Neuronal stem cell (in vitro differentiated cells): ENCODE results near the gene MYH8.
A peak's percentile ranks its signal among the peaks of the same experiment; 100 is the strongest.

Experiments used
- DNase-seq: peaks from one replicate; pipeline ENCODE4 v3.0.0-alpha.2; 2013; ENCODE audit warnings: low spot score
- H2AFZ ChIP-seq: one replicate; pipeline ENCODE4 v1.6.1; 2013; ENCODE audit warnings: mild to moderate bottlenecking, low read length, inconsistent platforms
- H2AK5ac ChIP-seq: 2 replicates; pipeline ENCODE4 v1.6.1; 2013; ENCODE audit warnings: low read depth, mild to moderate bottlenecking, inconsistent platforms, low read length, moderate library complexity, mixed read lengths
- H2BK120ac ChIP-seq: 2 replicates; pipeline ENCODE4 v1.6.1; 2013; ENCODE audit warnings: low read depth, mild to moderate bottlenecking, inconsistent platforms, low read length, moderate library complexity, mixed read lengths
- H2BK12ac ChIP-seq: one replicate; pipeline ENCODE4 v1.6.1; 2013; ENCODE audit warnings: low read length, inconsistent platforms
- H2BK15ac ChIP-seq: 2 replicates; pipeline ENCODE4 v1.6.1; 2013; ENCODE audit warnings: mild to moderate bottlenecking, low read length, inconsistent platforms, mixed read lengths
- H2BK5ac ChIP-seq: one replicate; pipeline ENCODE4 v1.6.1; 2013; ENCODE audit warnings: inconsistent platforms, mild to moderate bottlenecking, low read length, moderate library complexity
- H3K14ac ChIP-seq: one replicate; pipeline ENCODE4 v1.6.1; 2013; ENCODE audit warnings: low read length, inconsistent platforms
- H3K18ac ChIP-seq: 2 replicates; pipeline ENCODE4 v1.6.1; 2013; ENCODE audit warnings: low read length, inconsistent platforms
- H3K23ac ChIP-seq: 2 replicates; pipeline ENCODE4 v1.6.1; 2013; ENCODE audit warnings: low read depth, mild to moderate bottlenecking, mixed read lengths, low read length, inconsistent platforms; ENCODE audit not compliant: poor library complexity
- H3K27ac ChIP-seq: replicated peaks from 3 replicates; pipeline ENCODE4 v1.5.1; 2013; ENCODE audit warnings: low read length, inconsistent platforms
- H3K27me3 ChIP-seq, 3 experiments: 2 replicates each; pipeline ENCODE4 v1.6.1; 2013; ENCODE audit warnings: low read length in 3 of 3, mild to moderate bottlenecking in 2 of 3, inconsistent platforms in 1 of 3, low read depth in 1 of 3, mixed read lengths in 1 of 3, moderate library complexity in 1 of 3; ENCODE audit not compliant: control insufficient read depth in 3 of 3, insufficient read depth in 3 of 3
- H3K36me3 ChIP-seq, 2 donors: replicated peaks in 1 of 2; 2 replicates each; pipeline ENCODE4 v1.6.1; 2013; ENCODE audit warnings: low read length in 2 of 2; ENCODE audit not compliant: control insufficient read depth in 2 of 2, insufficient read depth in 2 of 2
- H3K4ac ChIP-seq: 2 replicates; pipeline ENCODE4 v1.6.1; 2013; ENCODE audit warnings: inconsistent platforms, mild to moderate bottlenecking, low read length, moderate library complexity
- H3K4me1 ChIP-seq, 2 donors: 1 replicate in 1 of 2; 2 replicates in 1 of 2; pipeline ENCODE4 v1.6.1; 2013; ENCODE audit warnings: low read length in 2 of 2, low read depth in 1 of 2; ENCODE audit not compliant: control insufficient read depth in 2 of 2, insufficient read depth in 1 of 2
- H3K4me2 ChIP-seq: one replicate; pipeline ENCODE4 v1.6.1; 2013; ENCODE audit warnings: mild to moderate bottlenecking, low read length, inconsistent platforms; ENCODE audit not compliant: insufficient read depth, poor library complexity, severe bottlenecking
- H3K4me3 ChIP-seq, 2 donors: 2 replicates each; pipeline ENCODE4 v1.5.1; 2013; ENCODE audit warnings: low read length in 2 of 2, mild to moderate bottlenecking in 2 of 2, inconsistent platforms in 1 of 2, moderate library complexity in 1 of 2
- H3K79me1 ChIP-seq: one replicate; pipeline ENCODE4 v1.6.1; 2013; ENCODE audit warnings: low read depth, mild to moderate bottlenecking, inconsistent platforms, low read length, moderate library complexity
- H3K9ac ChIP-seq: one replicate; pipeline ENCODE4 v1.6.1; 2013; ENCODE audit warnings: mild to moderate bottlenecking, low read depth, low read length, inconsistent platforms; ENCODE audit not compliant: poor library complexity
- H3K9me3 ChIP-seq, 2 donors: replicated peaks in 1 of 2; 2 replicates each; pipeline versions ENCODE3 to v1.6.1; 2013; ENCODE audit warnings: low read length in 2 of 2, mild to moderate bottlenecking in 2 of 2, inconsistent platforms in 1 of 2, low read depth in 1 of 2, mixed read lengths in 1 of 2, moderate library complexity in 1 of 2; ENCODE audit not compliant: control insufficient read depth in 2 of 2, insufficient read depth in 1 of 2
- H4K8ac ChIP-seq: one replicate; pipeline ENCODE4 v1.6.1; 2013; ENCODE audit warnings: low read depth, mild to moderate bottlenecking, inconsistent platforms, low read length, moderate library complexity
- H4K91ac ChIP-seq: one replicate; pipeline ENCODE4 v1.6.1; 2013; ENCODE audit warnings: low read length, low read depth, mild to moderate bottlenecking, inconsistent platforms; ENCODE audit not compliant: poor library complexity
- WGBS, 2 donors: extraction: QIAGEN DNeasy Blood & Tissue Kit; methylation state at CpG; one replicate each; pipeline ENCODE4 v1.1.7; 2013; ENCODE audit warnings: missing lambda C conversion rate in 2 of 2, mixed read lengths in 1 of 2; ENCODE audit not compliant: insufficient read length in 2 of 2, insufficient replicate concordance in 1 of 2; ENCODE audit errors: extremely low coverage in 2 of 2; 5-methylcytosine and 5-hydroxymethylcytosine counted together

Gene MYH8

GRCh38 chr17:10385871-10386270, 35.9 kb downstream of the MYH8 start:
- H3K79me1 ChIP-seq: no peaks in the 10 kb centered on the region
- no peak overlapping the region for H2AK5ac ChIP-seq
- no peak overlapping the region for H3K4ac ChIP-seq
- no peak overlapping the region for H2BK120ac ChIP-seq
- H3K9me3 ChIP-seq: no peaks in the 10 kb centered on the region
- no peak overlapping the region for H3K14ac ChIP-seq
- no peak overlapping the region for H4K91ac ChIP-seq
- no peak overlapping the region for H2AFZ ChIP-seq
- no peak overlapping the region for H3K4me2 ChIP-seq
- no peak overlapping the region for H2BK15ac ChIP-seq
- peaks cover 0 to 2% of the 10 kb centered on the region in 2 donors for H3K4me1 ChIP-seq
- H3K36me3 ChIP-seq: no peaks in the 10 kb centered on the region
- H4K8ac ChIP-seq: no peak overlapping the region
- no peak overlapping the region for H3K18ac ChIP-seq
- no peak overlapping the region for H3K4me3 ChIP-seq
- no CpG with 5 or more reads among the region's 6 CpGs for WGBS, 2 donors
- no peak overlapping the region for H2BK5ac ChIP-seq
- no peak overlapping the region for H3K9ac ChIP-seq
- H3K27me3 ChIP-seq: no peaks in the 10 kb centered on the region
- no peak overlapping the region for H2BK12ac ChIP-seq
- H3K23ac ChIP-seq: no peak overlapping the region
- no peak for DNase-seq
- H3K27ac ChIP-seq: no peak overlapping the region

- Histone ChIP-seq H3K36me3 (no peaks in the 10 kb centered on the region), H2BK120ac (no peak overlapping the region), H2AK5ac (no peak overlapping the region), H3K4ac (no peak overlapping the region), H3K79me1 (no peaks in the 10 kb centered on the region), H2BK12ac (no peak overlapping the region), H3K9ac (no peak overlapping the region), H3K27me3 (no peaks in the 10 kb centered on the region), H4K8ac (no peak overlapping the region), H4K91ac (no peak overlapping the region), H3K27ac (no peak overlapping the region), H3K9me3 (no peaks in the 10 kb centered on the region), H3K18ac (no peak overlapping the region), H3K4me1 (peaks cover 0 to 2% of the 10 kb centered on the region in 2 donors), H3K23ac (no peak overlapping the region), H2AFZ (no peak overlapping the region), H3K4me2 (no peak overlapping the region), H3K4me3 (no peak overlapping the region), H2BK5ac (no peak overlapping the region), H3K14ac (no peak overlapping the region), H2BK15ac (no peak overlapping the region)
- DNase-seq: peak; percentile 37
- WGBS, 2 donors: no CpG with 5 or more reads among the region's 8 CpGs
These were observed 37.6 kb downstream of the MYH8 start for GRCh38 chr17:10384175-10384574.

GRCh38 chr17:10380631-10381408, 40.9 kb downstream of the MYH8 start:
- Histone ChIP-seq H3K36me3 (no peaks in the 10 kb centered on the region), H3K4me1 (peaks cover 0 to 2% of the 10 kb centered on the region in 2 donors), H2BK120ac (no peak overlapping the region), H2BK12ac (no peak overlapping the region), H4K8ac (no peak overlapping the region), H3K23ac (no peak overlapping the region), H2AK5ac (no peak overlapping the region), H3K79me1 (no peaks in the 10 kb centered on the region), H3K18ac (no peak overlapping the region), H2BK15ac (no peak overlapping the region), H3K9ac (no peak overlapping the region), H4K91ac (no peak overlapping the region), H3K9me3 (no peaks in the 10 kb centered on the region), H3K4me2 (no peak overlapping the region), H3K27ac (no peak overlapping the region), H3K4ac (no peak overlapping the region), H3K14ac (no peak overlapping the region), H2BK5ac (no peak overlapping the region), H3K4me3 (no peak overlapping the region), H3K27me3 (no peaks in the 10 kb centered on the region), H2AFZ (no peak overlapping the region)
- WGBS, 2 donors: no CpG with 5 or more reads among the region's 3 CpGs
- DNase-seq: no peak

GRCh38 chr17:10372906-10373305, 48.8 kb downstream of the MYH8 start, which contains the start of gene MYH13:
MYH13 (minus strand) TSS chr17:10373006; CDS start chr17:10364530, 8,476 bp downstream.
- no peak within 1 kb of the TSS for H2BK120ac ChIP-seq
- H3K9me3 ChIP-seq: no peaks in the 10 kb centered on the region
- no peaks in the 10 kb centered on the region for H3K36me3 ChIP-seq
- no peaks in the 10 kb centered on the region for H3K27me3 ChIP-seq
- H4K8ac ChIP-seq: no peak within 1 kb of the TSS
- no peak within 1 kb of the TSS for H3K27ac ChIP-seq
- DNase-seq: no peak
- no peak within 1 kb of the TSS for H3K9ac ChIP-seq
- no peak within 1 kb of the TSS for H3K18ac ChIP-seq
- no CpG with 5 or more reads among the region's 5 CpGs for WGBS, 2 donors
- no peak within 1 kb of the TSS for H3K14ac ChIP-seq
- no peak within 1 kb of the TSS for H2AK5ac ChIP-seq
- H3K79me1 ChIP-seq: no peaks in the 10 kb centered on the region
- no peak within 1 kb of the TSS for H2BK12ac ChIP-seq
- no peak within 1 kb of the TSS for H2BK15ac ChIP-seq
- H2BK5ac ChIP-seq: no peak within 1 kb of the TSS
- no peak within 1 kb of the TSS for H3K4ac ChIP-seq
- no peaks in the 10 kb centered on the region for H3K4me1 ChIP-seq
- no peak within 1 kb of the TSS for H3K4me3 ChIP-seq
- no peak within 1 kb of the TSS for H3K23ac ChIP-seq
- H3K4me2 ChIP-seq: no peak within 1 kb of the TSS
- H2AFZ ChIP-seq: no peak within 1 kb of the TSS
- no peak within 1 kb of the TSS for H4K91ac ChIP-seq
